Stimulated activated CD8-positive, alpha-beta memory T cell treated with anti-CD3 and anti-CD28 coated beads, Interleukin-4, amount 100 ng/mL, for 4 hours (primary cell): ENCODE results near the gene CLDN1.
A peak's percentile ranks its signal among the peaks of the same experiment; 100 is the strongest.

Source experiments
- DNase-seq, 2 donors: peaks; one replicate each; pipeline ENCODE4 v3.0.0-alpha.2; 2020; ENCODE audit warnings: low read depth in 2 of 2, low spot score in 1 of 2

The CLDN1 gene

DNA sequence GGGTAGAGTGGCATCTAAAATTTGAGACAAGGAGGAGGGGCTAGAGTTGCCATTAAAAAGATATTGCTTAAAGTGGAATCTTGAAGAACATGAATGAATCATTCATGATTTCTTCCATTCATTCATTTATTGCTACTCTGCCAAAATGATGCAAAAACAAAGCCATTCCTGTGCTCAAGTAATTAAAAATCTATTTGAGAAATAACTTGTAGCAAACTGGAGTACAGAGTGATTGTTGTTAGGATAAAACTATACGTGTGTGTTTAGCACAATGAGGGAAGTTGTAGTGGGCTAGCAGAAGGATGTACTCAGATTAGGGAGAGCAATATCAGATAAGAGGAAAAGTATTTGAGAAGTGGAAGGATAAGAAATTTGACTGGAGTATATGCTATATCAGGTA is 11.7 kb upstream of the CLDN1 start:
- DNase-seq: no peak

DNA sequence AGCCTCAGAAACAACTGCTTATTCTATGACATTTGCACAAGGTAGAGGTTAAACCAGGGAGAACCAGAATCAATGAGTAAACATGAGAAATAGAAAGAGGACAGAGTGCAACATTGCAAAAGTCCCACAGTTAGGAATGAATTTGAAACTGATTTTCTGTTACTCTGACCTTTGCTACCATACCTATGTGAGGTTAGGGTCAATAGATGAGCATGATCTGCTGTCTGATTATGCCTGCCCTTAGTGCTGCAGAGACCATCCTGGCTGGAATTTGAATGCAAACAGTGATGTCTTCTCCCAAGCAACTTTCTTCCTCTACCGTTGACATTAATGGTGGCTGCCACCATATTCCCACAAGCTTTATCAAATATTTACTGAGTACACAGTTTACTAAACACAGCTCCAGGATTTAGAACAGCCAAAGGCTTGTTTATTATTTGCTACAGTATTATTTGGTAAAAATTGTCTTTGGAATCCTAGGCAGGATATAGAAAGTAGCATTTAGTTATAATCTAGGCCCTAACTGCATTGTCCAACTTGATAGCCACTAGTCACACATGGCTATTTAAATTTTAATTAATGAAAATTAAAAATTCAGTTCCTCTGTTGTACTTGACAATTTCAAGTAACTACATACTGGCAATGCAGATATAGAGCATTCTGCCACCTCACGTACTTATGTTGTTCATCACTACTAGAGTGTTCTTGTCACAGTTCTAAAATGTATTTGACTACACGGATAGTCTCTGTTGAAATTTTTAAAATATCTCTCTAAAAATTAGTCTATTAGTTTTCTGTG is 8.9 kb upstream of the CLDN1 start:
- no peak for DNase-seq

DNA sequence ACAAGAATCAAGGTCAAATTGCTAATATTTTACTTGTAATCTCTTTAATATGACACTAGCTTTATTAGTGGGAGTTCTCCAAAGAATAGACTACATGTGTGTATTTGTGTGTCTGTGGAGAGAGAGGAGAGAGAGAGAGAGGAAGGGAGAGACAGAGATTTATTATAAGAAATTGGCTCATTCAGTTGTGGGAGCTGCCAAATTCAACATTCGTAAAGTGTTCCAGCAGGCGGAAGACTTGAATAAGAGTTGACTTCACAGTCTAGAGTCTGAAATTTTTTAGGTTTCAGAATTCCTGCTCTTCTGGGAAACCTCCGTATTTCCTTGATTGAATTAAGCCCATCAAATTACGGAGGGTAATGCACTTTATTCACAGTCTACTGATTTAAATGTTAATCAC is 4.7 kb upstream of the CLDN1 start:
- no peak for DNase-seq

DNA sequence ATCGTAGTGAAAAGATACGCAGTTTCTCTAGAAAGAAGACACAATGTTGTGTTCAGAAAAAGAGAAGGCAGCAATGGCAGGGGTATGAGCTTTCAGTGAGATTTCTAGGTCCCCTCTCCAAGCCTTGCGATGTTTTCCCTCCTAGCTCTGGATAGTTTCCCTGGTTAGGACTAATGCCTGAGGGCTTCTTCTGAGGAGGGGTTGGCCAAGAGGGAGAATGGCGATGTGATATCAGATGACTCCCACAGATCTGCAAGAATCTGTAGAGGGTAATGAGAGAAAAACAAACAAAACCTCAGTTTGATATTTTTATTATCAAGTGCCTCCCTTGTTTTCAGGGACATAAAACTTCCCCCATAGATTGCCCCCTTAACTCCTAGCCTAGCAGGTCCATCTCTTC is 4.1 kb upstream of the CLDN1 start:
- DNase-seq: no peak

DNA sequence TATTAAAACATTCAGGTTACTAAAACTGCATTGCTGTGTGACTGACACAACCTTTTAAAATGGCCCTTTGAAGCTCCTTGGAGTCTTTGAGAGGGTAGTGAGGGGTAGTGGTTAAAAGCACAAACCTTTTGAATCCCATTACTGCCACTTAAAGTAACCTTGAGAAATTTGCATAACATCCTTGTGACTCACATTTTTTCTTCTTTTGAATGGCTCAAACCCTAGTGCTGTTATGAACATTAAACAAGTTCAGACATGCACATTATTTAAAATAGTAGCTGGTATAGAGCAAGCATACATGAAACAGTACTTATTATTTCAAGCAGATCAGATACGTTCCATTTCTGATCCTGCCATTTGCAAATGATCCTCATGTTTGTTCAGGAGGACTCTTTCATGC is 3.7 kb upstream of the CLDN1 start:
- DNase-seq: no peak

DNA sequence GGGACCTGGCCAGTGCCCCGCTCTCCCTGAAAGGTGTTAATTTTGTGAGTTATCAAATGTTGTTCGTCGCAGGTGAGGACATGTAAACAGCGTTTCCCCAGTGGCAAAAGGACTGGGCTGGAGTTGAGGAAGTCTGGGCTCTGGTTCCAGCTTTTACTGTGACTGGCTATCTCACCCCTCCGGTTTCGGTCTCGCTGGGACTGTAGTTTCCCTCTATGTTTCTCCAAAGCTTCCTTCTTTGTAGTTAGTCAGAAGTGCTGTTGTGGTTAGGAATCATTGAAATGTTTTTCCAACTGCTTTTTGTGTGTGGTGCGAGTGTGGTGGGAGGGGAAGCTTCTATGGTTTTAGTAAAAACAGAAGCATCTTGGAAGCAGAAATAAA is 990 bp upstream of the CLDN1 start:
- DNase-seq: no peak

DNA sequence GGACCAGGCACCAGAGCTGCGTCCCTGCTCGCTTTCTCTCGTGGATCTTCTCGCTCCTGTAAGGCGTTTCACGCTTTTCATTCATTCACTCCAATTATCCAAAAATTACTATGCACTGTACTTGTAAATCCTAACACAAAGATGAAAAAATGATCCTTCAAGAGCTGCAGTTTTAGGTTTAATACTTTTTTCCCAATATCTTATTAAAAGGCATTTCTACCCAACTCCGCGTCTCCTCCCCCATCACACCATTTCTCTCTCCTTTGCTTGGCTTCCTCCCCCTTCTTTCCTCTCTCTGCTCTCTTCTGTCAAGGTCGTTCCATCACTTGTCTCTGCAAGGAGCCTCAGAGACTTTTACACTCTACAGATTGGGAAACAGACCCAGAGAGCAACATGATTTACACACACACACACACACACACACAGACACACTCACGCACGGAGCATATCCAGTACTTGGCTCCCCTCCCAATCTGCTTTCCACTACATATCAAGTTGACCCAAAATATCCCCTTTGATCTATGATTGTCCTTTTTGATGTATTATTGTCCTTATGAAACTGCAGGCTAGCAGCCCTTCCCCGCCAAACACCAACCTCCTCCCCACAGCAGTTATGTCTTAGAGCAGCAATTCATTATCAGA is 479 bp upstream of the CLDN1 start:
- DNase-seq: no peak

DNA sequence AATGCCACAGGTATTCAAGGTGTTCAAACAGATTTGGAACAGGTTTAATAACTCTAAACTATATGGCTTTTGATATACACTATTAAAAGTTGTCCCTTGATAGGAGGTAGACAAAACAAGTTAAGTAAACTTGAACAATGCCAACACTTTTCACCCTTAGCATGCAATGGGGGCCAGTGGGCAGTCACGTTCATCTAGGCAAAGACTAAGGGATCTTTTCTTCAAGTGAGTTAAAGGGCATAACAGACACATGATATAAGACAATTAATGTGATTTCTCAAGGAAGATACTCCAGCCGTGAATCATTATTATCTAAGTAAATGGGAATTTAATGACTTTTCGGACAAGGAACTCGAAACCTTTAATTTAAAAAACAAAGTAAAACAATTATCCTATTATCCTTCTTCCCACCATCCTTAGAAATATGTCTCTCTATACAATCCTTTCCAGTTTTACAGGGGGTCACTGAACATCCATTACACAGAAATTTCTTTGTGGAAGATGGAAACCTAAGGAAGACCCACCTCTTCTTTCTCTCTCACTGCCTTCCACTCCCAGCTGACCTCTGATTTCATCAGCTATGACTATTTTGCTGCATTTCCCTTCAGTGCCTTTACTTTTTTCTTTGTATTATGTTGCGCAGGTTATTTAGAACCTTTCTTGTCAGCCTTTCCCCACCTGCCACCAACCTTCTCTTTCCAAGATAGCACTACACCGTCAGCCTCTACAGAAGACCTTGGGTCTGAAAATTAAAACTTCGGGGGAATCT is 1.5 kb downstream of the CLDN1 start:
- no peak for DNase-seq

DNA sequence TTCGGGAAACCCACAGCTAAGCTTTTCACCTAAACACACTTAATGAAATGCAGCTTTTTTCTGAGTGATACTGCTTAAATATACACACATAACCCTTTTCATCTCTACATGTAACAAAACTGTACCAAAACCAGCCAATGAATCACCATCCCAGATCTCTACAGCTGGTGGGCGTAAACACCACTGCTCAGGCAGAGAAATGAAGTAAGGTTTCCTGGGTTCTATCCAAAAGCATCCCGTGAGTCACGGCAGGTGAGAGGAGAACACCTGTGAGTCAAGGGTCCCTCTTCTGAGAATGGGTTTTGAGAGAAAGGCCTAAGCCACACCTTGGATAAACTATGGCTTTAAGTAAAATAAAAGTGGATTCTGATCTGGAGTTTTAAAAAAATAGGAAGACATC is 2.6 kb downstream of the CLDN1 start:
- peak; percentile 3 to 5 for DNase-seq

DNA sequence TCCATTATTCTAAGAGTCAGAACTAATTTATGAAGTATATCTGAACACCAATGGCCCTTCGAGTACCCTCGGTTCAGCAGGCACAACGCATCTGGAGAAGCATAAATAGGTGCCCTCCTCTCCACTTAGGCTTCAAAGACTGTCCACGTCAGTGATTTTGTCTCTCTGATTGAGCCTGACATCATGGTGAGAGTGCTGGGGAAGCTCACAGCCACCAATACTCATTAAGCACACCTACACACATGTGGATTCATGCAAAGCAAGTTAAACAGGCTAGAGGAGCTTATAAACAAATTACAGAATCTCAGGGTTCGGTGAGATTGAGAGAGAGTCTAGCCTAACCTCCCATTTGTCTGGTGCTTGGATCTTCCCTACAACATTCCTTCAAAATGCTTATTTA is 3.6 kb downstream of the CLDN1 start:
- no peak for DNase-seq

DNA sequence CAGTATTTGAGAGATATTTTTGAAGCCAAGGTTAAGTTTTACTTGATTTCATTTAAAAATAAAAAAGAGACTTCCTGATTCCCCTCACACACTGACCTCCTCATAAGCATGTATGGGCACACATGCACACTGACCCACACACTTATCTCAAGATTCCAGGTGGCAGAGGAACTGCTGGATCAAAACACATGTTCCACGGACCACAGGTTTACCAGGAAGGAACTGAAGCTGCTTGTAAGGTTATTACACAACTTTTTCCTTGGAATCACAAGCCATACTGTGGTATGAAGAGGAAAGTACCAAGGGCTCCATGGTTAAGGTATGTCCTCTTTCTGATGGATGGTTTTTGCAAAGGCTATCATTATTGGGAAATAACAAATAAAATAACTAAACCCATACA is 7.5 kb downstream of the CLDN1 start:
- DNase-seq: no peak

DNA sequence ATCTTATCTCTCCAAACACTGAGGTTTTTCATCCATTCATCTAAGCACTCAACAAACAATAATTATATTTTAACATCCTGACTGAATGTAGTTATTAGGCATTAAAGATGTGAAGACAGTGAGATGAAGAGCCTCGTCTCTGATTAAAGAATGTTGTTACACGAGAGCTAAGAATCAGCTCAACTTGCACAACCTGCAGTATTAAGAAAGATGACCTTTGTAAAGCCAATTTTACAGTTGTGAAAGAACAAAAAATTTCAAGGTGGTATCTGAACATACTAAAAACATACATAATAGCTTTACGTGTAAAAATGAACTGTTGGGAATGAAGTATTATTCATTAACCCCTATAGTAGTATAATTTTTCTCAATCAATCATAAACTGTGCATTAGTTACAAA is 12.8 kb downstream of the CLDN1 start:
- no peak for DNase-seq

DNA sequence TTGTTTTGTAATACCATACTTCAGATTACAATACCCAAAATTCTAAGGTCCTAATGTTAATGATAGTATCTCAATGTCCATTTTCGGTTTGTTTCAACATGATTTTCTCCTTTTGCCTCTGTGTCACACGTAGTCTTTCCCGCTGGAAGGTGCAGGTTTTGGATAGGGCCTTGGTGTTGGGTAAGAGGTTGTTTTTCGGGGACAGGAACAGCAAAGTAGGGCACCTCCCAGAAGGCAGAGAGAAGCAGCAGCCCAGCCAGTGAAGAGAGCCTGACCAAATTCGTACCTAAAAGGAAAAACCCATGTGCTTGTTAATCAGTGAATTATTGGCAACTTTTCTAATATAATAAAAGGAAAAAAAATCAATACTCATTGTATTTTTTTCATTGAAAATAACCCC is 14.1 kb downstream of the CLDN1 start:
- no peak for DNase-seq

DNA sequence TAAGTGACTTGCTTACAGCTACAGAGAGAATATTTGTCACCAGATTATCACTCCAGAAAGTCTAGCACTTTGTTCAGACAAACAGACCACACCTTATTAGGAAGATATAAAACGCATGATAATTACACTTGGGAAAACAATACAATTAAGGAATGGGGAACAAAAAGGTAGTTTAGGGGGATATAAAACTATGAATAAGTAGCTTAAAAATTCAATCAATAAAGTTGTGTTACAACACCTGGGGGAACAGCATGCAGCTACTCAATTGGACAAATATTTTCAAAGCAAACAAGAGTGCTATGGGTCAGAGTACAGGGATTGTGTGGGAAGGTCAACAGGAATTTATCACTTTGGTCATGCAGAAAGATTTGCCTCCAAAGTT is 15.1 kb downstream of the CLDN1 start:
- DNase-seq: no peak

DNA sequence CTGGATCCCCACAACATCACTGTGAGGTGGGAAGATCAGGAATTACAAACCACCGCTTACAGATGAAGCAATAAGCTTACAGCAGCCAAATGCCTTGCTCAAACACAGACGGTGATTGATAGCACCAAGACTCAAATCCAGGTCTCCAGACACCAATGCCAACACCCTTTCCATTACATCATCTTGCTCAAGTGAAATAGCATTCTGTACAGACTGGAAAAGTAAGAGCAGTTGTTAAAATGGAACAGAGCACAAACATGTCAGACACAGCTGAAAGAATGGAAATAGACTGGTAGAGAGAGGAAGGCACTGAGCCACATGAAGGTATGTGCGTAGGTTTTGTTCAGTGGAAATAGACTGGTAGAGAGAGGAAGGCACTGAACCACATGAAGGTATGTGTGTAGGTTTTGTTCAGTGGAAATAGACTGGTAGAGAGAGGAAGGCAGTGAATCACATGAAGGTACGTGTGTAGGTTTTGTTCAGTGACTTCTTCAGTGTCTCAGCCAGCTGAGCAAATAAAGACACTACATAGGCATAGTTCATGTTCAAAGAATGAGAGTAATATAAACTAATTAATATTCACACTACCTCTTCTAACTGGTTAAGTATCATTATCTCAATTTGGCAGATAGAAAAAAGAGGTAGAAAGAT is 15.6 kb downstream of the CLDN1 start:
- DNase-seq: no peak

DNA sequence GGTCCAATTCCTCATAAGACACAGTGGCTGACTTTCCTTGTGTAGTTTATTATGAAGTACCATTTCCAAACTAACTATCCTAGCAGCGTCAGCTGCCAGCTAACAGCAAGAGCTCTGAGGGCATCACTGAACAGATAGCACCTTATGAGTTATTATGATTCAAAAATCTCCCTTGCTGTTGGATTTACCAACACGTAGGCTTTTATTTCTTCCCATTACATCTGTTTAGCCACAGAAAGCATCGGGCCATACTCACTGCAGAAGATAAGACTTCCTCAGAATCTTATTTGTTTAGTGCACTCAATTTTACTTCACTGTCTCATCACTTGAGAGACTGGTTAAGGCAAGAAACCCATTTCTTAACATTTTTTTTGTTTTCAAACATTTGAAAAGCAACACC is 16.2 kb downstream of the CLDN1 start:
- DNase-seq: no peak

DNA sequence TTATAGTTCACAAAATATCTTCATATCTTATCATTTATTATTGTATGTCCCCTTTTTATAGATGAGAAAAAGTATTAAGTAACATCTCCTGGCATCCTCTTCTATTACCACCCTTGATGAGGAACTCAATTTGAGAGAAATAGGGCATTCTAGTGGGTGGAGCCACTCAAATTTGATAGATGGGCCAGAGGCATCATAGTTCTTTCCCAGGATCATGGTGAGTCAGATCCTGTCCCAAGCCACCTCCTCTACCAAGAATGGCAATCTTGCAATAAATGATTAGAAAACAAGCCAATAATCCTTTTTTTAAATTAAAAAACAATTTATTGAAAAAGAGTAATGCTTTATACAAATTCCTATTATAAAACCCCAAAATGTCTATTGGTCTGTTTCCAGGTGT is 16.8 kb downstream of the CLDN1 start:
- no peak for DNase-seq

DNA sequence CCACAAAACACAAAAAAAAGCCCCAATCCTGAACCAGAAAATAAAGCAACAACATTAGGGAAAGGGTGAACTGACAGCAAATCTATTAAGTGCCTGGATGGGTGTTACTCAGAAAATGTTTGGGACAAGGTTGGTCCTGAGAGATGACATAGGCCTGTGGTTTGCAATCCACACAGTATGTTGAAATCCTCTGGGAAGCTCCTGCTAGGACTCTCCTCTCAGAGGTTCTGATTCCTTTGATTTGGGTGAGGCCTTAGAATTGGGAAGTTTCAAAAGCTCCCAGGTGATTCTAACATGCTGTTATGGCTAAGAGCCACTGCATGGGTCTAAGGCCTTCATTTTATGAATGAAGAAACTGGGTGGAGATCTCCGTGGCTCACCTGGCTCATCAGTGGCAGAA is 18.4 kb downstream of the CLDN1 start:
- DNase-seq: no peak

DNA sequence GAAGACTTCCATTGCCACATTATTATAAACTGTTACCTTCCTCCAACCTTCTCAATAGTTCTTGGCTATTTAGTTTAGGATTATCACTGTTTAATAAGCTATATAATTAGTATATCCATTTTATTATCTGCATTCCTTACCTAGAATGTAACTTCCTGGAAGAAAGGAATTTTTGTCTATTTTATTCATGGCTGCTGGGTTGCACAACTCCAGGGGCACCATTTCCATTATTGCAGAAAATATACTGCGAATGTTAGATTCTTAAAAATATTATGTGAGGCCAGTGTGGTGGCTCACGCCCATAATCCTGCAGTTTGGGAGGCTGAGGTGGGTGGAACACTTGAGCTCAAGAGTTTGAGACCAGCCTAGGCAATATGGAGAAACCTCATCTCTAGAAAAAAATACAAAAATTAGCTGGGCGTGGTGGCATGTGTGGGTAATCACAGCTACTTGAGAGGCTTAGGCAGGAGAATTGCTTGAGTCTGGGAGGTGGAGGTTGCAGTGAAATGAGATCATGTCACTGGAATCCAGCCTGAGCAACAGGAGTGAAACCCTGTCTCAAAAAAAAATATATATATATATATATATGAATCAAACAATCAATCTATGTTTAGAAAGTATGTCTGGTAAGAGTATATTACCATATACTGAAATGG is 19.9 kb downstream of the CLDN1 start:
- DNase-seq: no peak

DNA sequence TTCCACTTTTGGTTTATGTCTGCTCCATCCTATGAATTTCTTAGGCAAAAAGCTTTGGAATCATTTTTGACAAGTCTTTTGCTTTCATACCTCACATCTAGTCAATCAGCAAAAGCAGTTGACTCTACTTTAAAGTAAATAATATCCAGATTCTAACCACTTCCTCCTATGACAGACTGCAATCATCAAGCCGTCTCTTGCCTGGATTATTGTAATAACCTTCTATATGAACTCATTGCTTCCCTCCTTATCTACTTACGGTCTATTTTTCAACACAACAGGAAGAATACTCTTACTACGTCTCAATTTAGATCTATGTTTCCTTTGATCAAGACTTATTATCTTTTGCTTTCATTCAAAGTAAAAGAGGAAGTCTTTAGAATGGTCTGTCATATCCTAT is 20.7 kb downstream of the CLDN1 start:
- no peak for DNase-seq

DNA sequence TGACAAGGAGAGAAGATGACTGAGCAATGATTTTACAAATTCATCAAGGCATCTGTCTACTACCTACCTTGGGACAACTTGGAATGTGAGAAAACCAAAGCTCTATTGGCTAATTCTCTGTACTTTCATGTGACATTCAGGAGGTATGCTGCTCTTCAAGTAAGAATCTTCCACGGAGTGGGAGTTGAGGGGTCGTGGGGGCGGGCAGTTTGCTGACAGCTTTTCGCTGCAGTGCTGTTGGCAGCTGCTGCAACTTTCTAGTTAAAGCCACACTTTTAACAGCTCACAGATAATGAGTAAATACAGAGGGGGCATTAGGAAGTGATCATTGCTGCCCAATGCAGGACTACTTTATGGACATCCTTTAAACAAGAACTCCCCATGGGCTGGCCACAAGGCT is 22.3 kb downstream of the CLDN1 start:
- DNase-seq: no peak
